Loucy (cell line): ENCODE data around the gene EIF5A.

Experiments used
- CTCF ChIP-seq: fragments of 200-600 bp; sonication (generic); conservative IDR thresholded peaks from 2 replicates; pipeline ENCODE4 v1.5.1; 2014; ENCODE audit warnings: mild to moderate bottlenecking, antibody characterized with exemption, low read length
- EZH2phosphoT487 ChIP-seq: fragments of 200-600 bp; IDR thresholded peaks from 2 replicates; pipeline ENCODE4 v1.6.1; 2018; ENCODE audit warnings: antibody characterized with exemption, mild to moderate bottlenecking, moderate library complexity, borderline replicate concordance

- TF ChIP-seq CTCF (no peak), EZH2phosphoT487 (no peak)
Measured at GRCh38 chr17:7352503-7352889, 45.1 kb downstream of the EIF5A start.
